Neural cell (in vitro differentiated cells): ENCODE data around the gene CNP. TPM values are rescaled to one million over a fixed set of nuclear protein-coding genes. Genes with fewer than 3 reads are reported as not detected.

Experiments used
- H2AFZ ChIP-seq: fragments of 200-600, 300-800 bp; sonication (generic), shearing (Covaris generic); 2 replicates; pipeline ENCODE4 v1.6.0; 2014; ENCODE audit warnings: low read depth, mild to moderate bottlenecking, antibody characterized with exemption, low read length, moderate library complexity
- H3F3A ChIP-seq: fragments of 200-600 bp; shearing (Covaris generic); 2 replicates; pipeline ENCODE4 v1.6.1; 2016; ENCODE audit warnings: mild to moderate bottlenecking, moderate library complexity, mixed read lengths, antibody characterized with exemption, low read length; ENCODE audit not compliant: insufficient read depth, poor library complexity, severe bottlenecking
- H3K27ac ChIP-seq: fragments of 200-600, 300-800 bp; sonication (generic), shearing (Covaris generic); 2 replicates; pipeline ENCODE4 v1.5.1; 2014; ENCODE audit warnings: mild to moderate bottlenecking, low read length, moderate library complexity
- H3K27me3 ChIP-seq: fragments of 300-800, 200-600 bp; sonication (generic), shearing (Covaris generic); 2 replicates; pipeline ENCODE4 v1.6.0; 2014; ENCODE audit warnings: mild to moderate bottlenecking, low read depth, low read length, moderate library complexity; ENCODE audit not compliant: insufficient read depth
- H3K36me3 ChIP-seq: fragments of 300-800, 200-600 bp; sonication (generic), shearing (Covaris generic); 2 replicates; pipeline ENCODE4 v1.5.1; 2014; ENCODE audit warnings: mild to moderate bottlenecking, antibody characterized with exemption, low read length, moderate library complexity; ENCODE audit not compliant: insufficient read depth
- H3K4me2 ChIP-seq: fragments of 300-800, 200-600 bp; sonication (generic), shearing (Covaris generic); 2 replicates; pipeline ENCODE4 v1.6.0; 2014; ENCODE audit warnings: mild to moderate bottlenecking, low read length
- H3K4me3 ChIP-seq: fragments of 300-800, 200-600 bp; sonication (generic), shearing (Covaris generic); 2 replicates; pipeline ENCODE4 v1.5.1; 2014; ENCODE audit warnings: mild to moderate bottlenecking, low read length, moderate library complexity
- H3K79me2 ChIP-seq: fragments of 200-600 bp; shearing (Covaris generic); replicated peaks from 2 replicates; pipeline ENCODE4 v1.6.0; 2014; ENCODE audit warnings: mild to moderate bottlenecking, low read length, moderate library complexity; ENCODE audit not compliant: insufficient read depth
- H3K9ac ChIP-seq: fragments of 300-800, 200-600 bp; sonication (generic), shearing (Covaris generic); 2 replicates; pipeline ENCODE4 v1.6.1; 2016; ENCODE audit warnings: mild to moderate bottlenecking, low read length, mixed read lengths
- H3K9me2 ChIP-seq: fragments of 200-600 bp; shearing (Covaris generic); 2 replicates; pipeline ENCODE4 v1.6.1; 2016; ENCODE audit warnings: mild to moderate bottlenecking, low read length, mixed read lengths; ENCODE audit not compliant: insufficient read depth
- H3K9me3 ChIP-seq: fragments of 200-600, 300-800 bp; sonication (generic), shearing (Covaris generic); 2 replicates; pipeline ENCODE4 v1.6.1; 2016; ENCODE audit warnings: mild to moderate bottlenecking, mixed run types, low read length, moderate library complexity, mixed read lengths
- H4K20me1 ChIP-seq: fragments of 200-600 bp; shearing (Covaris generic); 2 replicates; pipeline ENCODE4 v1.6.1; 2016; ENCODE audit warnings: mild to moderate bottlenecking, mixed run types; ENCODE audit not compliant: insufficient read depth
- CTCF ChIP-seq: fragments of 450-650 bp; IDR thresholded peaks from 2 replicates; pipeline ENCODE4 v1.5.1; 2014; ENCODE audit warnings: antibody characterized with exemption, mild to moderate bottlenecking, moderate library complexity; ENCODE audit not compliant: poor library complexity, severe bottlenecking
- EP300 ChIP-seq: fragments of 450-650 bp; conservative IDR thresholded peaks from 2 replicates; pipeline ENCODE4 v1.6.1; 2014; ENCODE audit warnings: antibody characterized with exemption, mild to moderate bottlenecking, moderate library complexity; ENCODE audit not compliant: poor library complexity, severe bottlenecking
- EZH2 ChIP-seq: fragments of 200-600, 300-800 bp; shearing (Covaris generic), sonication (generic); IDR thresholded peaks from 2 replicates; pipeline ENCODE4 v1.6.1; 2014; ENCODE audit warnings: antibody characterized with exemption, low read length, borderline replicate concordance, mild to moderate bottlenecking; ENCODE audit not compliant: insufficient read depth, poor library complexity, severe bottlenecking
- MXI1 ChIP-seq: fragments of 450-650 bp; conservative IDR thresholded peaks from 2 replicates; pipeline ENCODE4 v1.6.1; 2014; ENCODE audit warnings: antibody characterized with exemption, mild to moderate bottlenecking; ENCODE audit not compliant: poor library complexity, severe bottlenecking
- POLR2AphosphoS5 ChIP-seq: IDR thresholded peaks from 2 replicates; pipeline ENCODE4 v1.6.1; 2012
- RAD21 ChIP-seq: fragments of 450-650 bp; conservative IDR thresholded peaks from 2 replicates; pipeline ENCODE4 v1.6.1; 2014; ENCODE audit warnings: antibody characterized with exemption, mild to moderate bottlenecking, moderate library complexity
- REST ChIP-seq: IDR thresholded peaks from 2 replicates; pipeline ENCODE4 v1.6.1; 2012; ENCODE audit warnings: borderline replicate concordance
- SMC3 ChIP-seq: fragments of 450-650 bp; conservative IDR thresholded peaks from 2 replicates; pipeline ENCODE4 v1.6.1; 2014; ENCODE audit warnings: antibody characterized with exemption, mild to moderate bottlenecking, moderate library complexity; ENCODE audit not compliant: poor library complexity
- TAF1 ChIP-seq: IDR thresholded peaks from 2 replicates; pipeline ENCODE4 v1.6.1; 2012; ENCODE audit warnings: low read depth
- polyA plus RNA-seq: library from polyadenylated mRNA; depleted of rRNA; stranded (reverse); fragments of >200 nt; gene quantifications from 2 replicates; pipeline ENCODE4 v1.2.3, GENCODE V29; 2014

CNP gene
- polyA plus RNA-seq, 1 donor from 2014 or later: 27.7 TPM

GRCh38 chr17:42023524-42024349 is 57.1 kb downstream of the CNP start:
- H3K79me2 ChIP-seq: peaks cover 19% of the 10 kb centered on the region
- TF ChIP-seq REST: no peak
- TF ChIP-seq SMC3: no peak
- no peak for TF ChIP-seq TAF1
- TF ChIP-seq MXI1: no peak
- TF ChIP-seq CTCF: no peak
- no peak for TF ChIP-seq EZH2

GRCh38 chr17:42025191-42025579 is 58.6 kb downstream of the CNP start:
- no peaks in the 10 kb centered on the region for H3K27me3 ChIP-seq
- TF ChIP-seq SMC3 (peak; percentile 52), POLR2AphosphoS5 (no peak)
- no peaks in the 10 kb centered on the region for H3K36me3 ChIP-seq
- no peaks in the 10 kb centered on the region for H3K9me2 ChIP-seq
- H3K4me3 ChIP-seq: no peak overlapping the region
- H2AFZ ChIP-seq: no peak overlapping the region
- H3K4me2 ChIP-seq: no peak overlapping the region
- H3K9me3 ChIP-seq: no peaks in the 10 kb centered on the region
- no peaks in the 10 kb centered on the region for H4K20me1 ChIP-seq
- no peaks in the 10 kb centered on the region for H3F3A ChIP-seq
- H3K9ac ChIP-seq: no peak overlapping the region
- no peak overlapping the region for H3K27ac ChIP-seq
- peaks cover 12% of the 10 kb centered on the region for H3K79me2 ChIP-seq

More at GRCh38 chr17:42023524-42024349, 57.1 kb downstream of the CNP start:
- Histone ChIP-seq H3K9me3 (no peaks in the 10 kb centered on the region), H3K4me2 (no peak overlapping the region), H3K27me3 (no peaks in the 10 kb centered on the region), H3K9me2 (no peaks in the 10 kb centered on the region), H3F3A (no peaks in the 10 kb centered on the region), H3K36me3 (no peaks in the 10 kb centered on the region), H2AFZ (no peak overlapping the region), H3K9ac (no peak overlapping the region), H3K27ac (no peak overlapping the region), H3K4me3 (no peak overlapping the region), H4K20me1 (no peaks in the 10 kb centered on the region)

- H2AFZ ChIP-seq: no peak overlapping the region
- no peaks in the 10 kb centered on the region for H3K27me3 ChIP-seq
- no peaks in the 10 kb centered on the region for H3K9me2 ChIP-seq
- H3F3A ChIP-seq: no peaks in the 10 kb centered on the region
- H3K9me3 ChIP-seq: no peaks in the 10 kb centered on the region
- no peak overlapping the region for H3K4me2 ChIP-seq
- no peaks in the 10 kb centered on the region for H3K36me3 ChIP-seq
- H3K9ac ChIP-seq: no peak overlapping the region
- no peak overlapping the region for H3K4me3 ChIP-seq
- no peak for TF ChIP-seq EP300
- TF ChIP-seq CTCF: no peak
- no peak for TF ChIP-seq EZH2
- no peak for TF ChIP-seq REST
- no peak for TF ChIP-seq MXI1
- TF ChIP-seq SMC3: no peak
- TF ChIP-seq TAF1: no peak
- no peak for TF ChIP-seq RAD21
- no peak for TF ChIP-seq POLR2AphosphoS5
- peaks cover 5% of the 10 kb centered on the region for H3K79me2 ChIP-seq
- no peaks in the 10 kb centered on the region for H4K20me1 ChIP-seq
- H3K27ac ChIP-seq: no peak overlapping the region
Measured at GRCh38 chr17:42025936-42026335, 59.3 kb downstream of the CNP start.
